IPS-18c (cell line): Measurements from ENCODE around the gene ALDH2.

ENCODE experiments used
- H3K4me3 ChIP-seq: 2 replicates; pipeline ENCODE4 v1.7.0; 2013; ENCODE audit warnings: low read depth, mild to moderate bottlenecking, low read length, moderate library complexity; ENCODE audit not compliant: insufficient read depth
- H3K9me3 ChIP-seq: one replicate; pipeline ENCODE4 v1.6.1; 2013; ENCODE audit warnings: mild to moderate bottlenecking, low read length, moderate library complexity; ENCODE audit not compliant: control insufficient read depth, insufficient read depth

The ALDH2 gene

GRCh38 chr12:111776836-111777344 is 10.2 kb downstream of the ALDH2 start:
- no peak overlapping the region for H3K4me3 ChIP-seq
- no peaks in the 10 kb centered on the region for H3K9me3 ChIP-seq

- Histone ChIP-seq H3K9me3 (no peaks in the 10 kb centered on the region), H3K4me3 (no peak overlapping the region)
Measured at GRCh38 chr12:111777345-111778045, 10.8 kb downstream of the ALDH2 start.

- Histone ChIP-seq H3K4me3 (no peak overlapping the region), H3K9me3 (no peaks in the 10 kb centered on the region)
Measured at GRCh38 chr12:111780166-111780565, 13.4 kb downstream of the ALDH2 start.

GRCh38 chr12:111780615-111781014 is 13.9 kb downstream of the ALDH2 start:
- no peak overlapping the region for H3K4me3 ChIP-seq

GRCh38 chr12:111781085-111781658 is 14.4 kb downstream of the ALDH2 start:
- Histone ChIP-seq H3K9me3 (no peaks in the 10 kb centered on the region), H3K4me3 (no peak overlapping the region)

More at GRCh38 chr12:111780615-111781014, 13.9 kb downstream of the ALDH2 start:
- H3K9me3 ChIP-seq = no peaks in the 10 kb centered on the region

GRCh38 chr12:111783046-111783445 is 16.3 kb downstream of the ALDH2 start:
- H3K9me3 ChIP-seq = no peaks in the 10 kb centered on the region
- H3K4me3 ChIP-seq = no peak overlapping the region

- Histone ChIP-seq H3K4me3 (no peak overlapping the region), H3K9me3 (peaks cover 2% of the 10 kb centered on the region)
Measured at GRCh38 chr12:111784953-111785352, 18.2 kb downstream of the ALDH2 start.

GRCh38 chr12:111785651-111786050 is 18.9 kb downstream of the ALDH2 start:
- H3K9me3 ChIP-seq = peaks cover 2% of the 10 kb centered on the region
- no peak overlapping the region for H3K4me3 ChIP-seq

- H3K4me3 ChIP-seq = no peak overlapping the region
- H3K9me3 ChIP-seq = peaks cover 2% of the 10 kb centered on the region
Measured at GRCh38 chr12:111788178-111788654, 21.5 kb downstream of the ALDH2 start.

- H3K4me3 ChIP-seq = no peak overlapping the region
Measured at GRCh38 chr12:111789779-111790178, 23.0 kb downstream of the ALDH2 start.

GRCh38 chr12:111791507-111791906 is 24.8 kb downstream of the ALDH2 start:
- Histone ChIP-seq H3K4me3 (no peak overlapping the region), H3K9me3 (peaks cover 2% of the 10 kb centered on the region)

More at GRCh38 chr12:111789779-111790178, 23.0 kb downstream of the ALDH2 start:
- peaks cover 2% of the 10 kb centered on the region for H3K9me3 ChIP-seq

- Histone ChIP-seq H3K9me3 (peaks cover 2% of the 10 kb centered on the region), H3K4me3 (no peak overlapping the region)
Measured at GRCh38 chr12:111792155-111792855, 25.6 kb downstream of the ALDH2 start.

- no peak overlapping the region for H3K4me3 ChIP-seq
- peaks cover 2% of the 10 kb centered on the region for H3K9me3 ChIP-seq
Measured at GRCh38 chr12:111792856-111793235, 26.1 kb downstream of the ALDH2 start.

GRCh38 chr12:111798182-111798581 is 31.4 kb downstream of the ALDH2 start:
- no peak overlapping the region for H3K4me3 ChIP-seq

GRCh38 chr12:111799758-111800157 is 33.0 kb downstream of the ALDH2 start:
- H3K9me3 ChIP-seq = no peaks in the 10 kb centered on the region
- no peak overlapping the region for H3K4me3 ChIP-seq

More at GRCh38 chr12:111798182-111798581, 31.4 kb downstream of the ALDH2 start:
- no peaks in the 10 kb centered on the region for H3K9me3 ChIP-seq

- H3K4me3 ChIP-seq = no peak overlapping the region
- no peaks in the 10 kb centered on the region for H3K9me3 ChIP-seq
Measured at GRCh38 chr12:111803038-111803626, 36.4 kb downstream of the ALDH2 start.

GRCh38 chr12:111803851-111804250 is 37.1 kb downstream of the ALDH2 start:
- Histone ChIP-seq H3K4me3 (no peak overlapping the region), H3K9me3 (no peaks in the 10 kb centered on the region)
